GM18526 (cell line): Measurements from ENCODE around the gene MBTPS2.

Experiments
- POLR2A ChIP-seq: IDR thresholded peaks from 3 replicates; pipeline ENCODE4 v1.6.1; 2011; ENCODE audit not compliant: insufficient read length; ENCODE audit errors: extremely low read depth

Gene MBTPS2

GRCh38 chrX:21845096-21845495 is 5.7 kb downstream of the MBTPS2 start:
- TF ChIP-seq POLR2A: no peak

- no peak for TF ChIP-seq POLR2A
Measured at GRCh38 chrX:21847342-21847741, 7.9 kb downstream of the MBTPS2 start.

- no peak for TF ChIP-seq POLR2A
Measured at GRCh38 chrX:21853578-21853977, 14.2 kb downstream of the MBTPS2 start.

- no peak for TF ChIP-seq POLR2A
Measured at GRCh38 chrX:21855937-21856415, 16.6 kb downstream of the MBTPS2 start, which contains the start of gene YY2. TSS of gene YY2 (plus strand) at chrX:21855987. CDS start at chrX:21856485, 498 bp downstream.

GRCh38 chrX:21856504-21856903 is 17.1 kb downstream of the MBTPS2 start:
- no peak for TF ChIP-seq POLR2A

GRCh38 chrX:21863241-21863640 is 23.8 kb downstream of the MBTPS2 start:
- TF ChIP-seq POLR2A: no peak

GRCh38 chrX:21865436-21865835 is 26.0 kb downstream of the MBTPS2 start:
- TF ChIP-seq POLR2A: no peak

- no peak for TF ChIP-seq POLR2A
Measured at GRCh38 chrX:21870494-21870893, 31.1 kb downstream of the MBTPS2 start.

GRCh38 chrX:21873063-21873775 is 33.8 kb downstream of the MBTPS2 start:
- no peak for TF ChIP-seq POLR2A

- TF ChIP-seq POLR2A: no peak
Measured at GRCh38 chrX:21875013-21875412, 35.6 kb downstream of the MBTPS2 start.

- TF ChIP-seq POLR2A: no peak
Measured at GRCh38 chrX:21881881-21882574, 42.6 kb downstream of the MBTPS2 start.

- TF ChIP-seq POLR2A: no peak
Measured at GRCh38 chrX:21883258-21883657, 43.8 kb downstream of the MBTPS2 start.

GRCh38 chrX:21885568-21885967 is 46.2 kb downstream of the MBTPS2 start:
- TF ChIP-seq POLR2A: no peak

- no peak for TF ChIP-seq POLR2A
Measured at GRCh38 chrX:21905313-21905712, 65.9 kb downstream of the MBTPS2 start.

GRCh38 chrX:21905953-21906352 is 66.5 kb downstream of the MBTPS2 start:
- TF ChIP-seq POLR2A: no peak

GRCh38 chrX:21907260-21907659 is 67.8 kb downstream of the MBTPS2 start:
- no peak for TF ChIP-seq POLR2A
